ENCODE data around the gene MRM3.
"Not testable (repeated sequence)": the region's sequence is repeated elsewhere in the genome, so short reads cannot be mapped to it uniquely, and the experiment has no call there.

Gene MRM3

GRCh38 chr17:834136-834535 lies 52.0 kb downstream of the MRM3 start:
- Histone ChIP-seq H3K9ac (ENCODE audit: low read length) (no peak overlapping the region), H2AFZ (ENCODE audit: low read depth, low read length) (no peak overlapping the region), H3K79me2 (ENCODE audit: low read length) (no peaks in the 10 kb centered on the region), H4K20me1 (ENCODE audit: insufficient read depth, low read length) (no peaks in the 10 kb centered on the region), H3K9me3 (ENCODE audit: insufficient read depth, low read length) (no peaks in the 10 kb centered on the region), H3K27ac (ENCODE audit: low read length) (no peak overlapping the region), H3K4me2 (ENCODE audit: low read length) (no peak overlapping the region), H3K36me3 (replicated peaks; ENCODE audit: low read depth, low read length) (no peaks in the 10 kb centered on the region), H3K4me1 (ENCODE audit: low read length) (no peaks in the 10 kb centered on the region), H3K4me3 (ENCODE audit: low read length) (no peak overlapping the region), H3K27me3 (ENCODE audit: low read depth, low read length) (no peaks in the 10 kb centered on the region)
- TF ChIP-seq CTCF (IDR thresholded peaks at IDR 0.05; ENCODE audit: low read depth, low read length): no peak

GRCh38 chr17:835263-835662 lies 53.1 kb downstream of the MRM3 start:
- Histone ChIP-seq H3K4me1 (ENCODE audit: low read length) (no peaks in the 10 kb centered on the region), H3K9ac (ENCODE audit: low read length) (no peak overlapping the region), H3K36me3 (replicated peaks; ENCODE audit: low read depth, low read length) (no peaks in the 10 kb centered on the region), H3K4me2 (ENCODE audit: low read length) (no peak overlapping the region), H3K27ac (ENCODE audit: low read length) (no peak overlapping the region), H3K79me2 (ENCODE audit: low read length) (no peaks in the 10 kb centered on the region), H4K20me1 (ENCODE audit: insufficient read depth, low read length) (no peaks in the 10 kb centered on the region), H2AFZ (ENCODE audit: low read depth, low read length) (no peak overlapping the region), H3K4me3 (ENCODE audit: low read length) (no peak overlapping the region), H3K27me3 (ENCODE audit: low read depth, low read length) (no peaks in the 10 kb centered on the region), H3K9me3 (ENCODE audit: insufficient read depth, low read length) (no peaks in the 10 kb centered on the region)
- TF ChIP-seq CTCF (IDR thresholded peaks at IDR 0.05; ENCODE audit: low read depth, low read length) (no peak), EZH2phosphoT487 (IDR thresholded peaks at IDR 0.05; ENCODE audit: low read depth) (no peak)

GRCh38 chr17:835721-836120 lies 53.6 kb downstream of the MRM3 start:
- not testable (repeated sequence) for H4K20me1 ChIP-seq (ENCODE audit: insufficient read depth, low read length); H3K4me1 ChIP-seq (ENCODE audit: low read length); H3K4me3 ChIP-seq (ENCODE audit: low read length); H3K9ac ChIP-seq (ENCODE audit: low read length); H2AFZ ChIP-seq (ENCODE audit: low read depth, low read length); H3K9me3 ChIP-seq (ENCODE audit: insufficient read depth, low read length); H3K27ac ChIP-seq (ENCODE audit: low read length); H3K79me2 ChIP-seq (ENCODE audit: low read length); H3K36me3 ChIP-seq (replicated peaks; ENCODE audit: low read depth, low read length); H3K4me2 ChIP-seq (ENCODE audit: low read length); H3K27me3 ChIP-seq (ENCODE audit: low read depth, low read length)

GRCh38 chr17:836151-836550 lies 54.0 kb downstream of the MRM3 start:
- Histone ChIP-seq H4K20me1 (ENCODE audit: insufficient read depth, low read length) (no peaks in the 10 kb centered on the region), H3K4me2 (ENCODE audit: low read length) (no peak overlapping the region), H3K4me3 (ENCODE audit: low read length) (no peak overlapping the region), H3K4me1 (ENCODE audit: low read length) (no peaks in the 10 kb centered on the region), H3K79me2 (ENCODE audit: low read length) (no peaks in the 10 kb centered on the region), H2AFZ (ENCODE audit: low read depth, low read length) (no peak overlapping the region), H3K27me3 (ENCODE audit: low read depth, low read length) (no peaks in the 10 kb centered on the region), H3K36me3 (replicated peaks; ENCODE audit: low read depth, low read length) (no peaks in the 10 kb centered on the region), H3K9me3 (ENCODE audit: insufficient read depth, low read length) (no peaks in the 10 kb centered on the region), H3K9ac (ENCODE audit: low read length) (no peak overlapping the region), H3K27ac (ENCODE audit: low read length) (no peak overlapping the region)
- TF ChIP-seq EZH2phosphoT487 (IDR thresholded peaks at IDR 0.05; ENCODE audit: low read depth): no peak
- TF ChIP-seq CTCF (IDR thresholded peaks at IDR 0.05; ENCODE audit: low read depth, low read length): no peak

- no peak overlapping the region for H3K9ac ChIP-seq (ENCODE audit: low read length)
- no peaks in the 10 kb centered on the region for H4K20me1 ChIP-seq (ENCODE audit: insufficient read depth, low read length)
- no peak overlapping the region for H3K4me3 ChIP-seq (ENCODE audit: low read length)
- no peak overlapping the region for H3K4me2 ChIP-seq (ENCODE audit: low read length)
- no peaks in the 10 kb centered on the region for H3K79me2 ChIP-seq (ENCODE audit: low read length)
- H3K27me3 ChIP-seq (ENCODE audit: low read depth, low read length): no peaks in the 10 kb centered on the region
- no peaks in the 10 kb centered on the region for H3K36me3 ChIP-seq (replicated peaks; ENCODE audit: low read depth, low read length)
- no peaks in the 10 kb centered on the region for H3K9me3 ChIP-seq (ENCODE audit: insufficient read depth, low read length)
- H3K27ac ChIP-seq (ENCODE audit: low read length): no peak overlapping the region
- no peaks in the 10 kb centered on the region for H3K4me1 ChIP-seq (ENCODE audit: low read length)
- TF ChIP-seq EZH2phosphoT487 (IDR thresholded peaks at IDR 0.05; ENCODE audit: low read depth) (no peak), CTCF (IDR thresholded peaks at IDR 0.05; ENCODE audit: low read depth, low read length) (no peak)
- no peak overlapping the region for H2AFZ ChIP-seq (ENCODE audit: low read depth, low read length)
Measured at GRCh38 chr17:838486-838885, 56.3 kb downstream of the MRM3 start.
